Upper lobe of left lung (tissue), 6 donors: ENCODE measurements around the gene OR1S2. TPM values are rescaled to one million over a fixed set of nuclear protein-coding genes. Genes with fewer than 3 reads are reported as not detected.

Experiments
- ATAC-seq, 2 donors: fragments of 200-7000 bp; cut with Tn5 transposase; one replicate each; pipeline ENCODE4 v1.9.1; 2022; ENCODE audit warnings: mild to moderate bottlenecking in 2 of 2, moderate library complexity in 2 of 2; ENCODE audit not compliant: low FRiP score in 2 of 2
- DNase-seq, 2 donors: peaks; one replicate each; pipeline ENCODE4 v3.0.0-alpha.2; 2019 to 2020
- H3K27ac ChIP-seq, 4 donors: fragments of 200-600 bp; sonication (generic); one replicate each; pipeline ENCODE4 v1.5.1; 2016 to 2019
- H3K27me3 ChIP-seq, 4 donors: fragments of 200-600 bp; sonication (generic); one replicate each; pipeline ENCODE4 v1.5.1; 2017 to 2019
- H3K36me3 ChIP-seq, 4 donors: fragments of 200-600 bp; sonication (generic); one replicate each; pipeline ENCODE4 v1.5.1; 2016 to 2019
- H3K4me1 ChIP-seq, 4 donors: fragments of 200-600 bp; sonication (generic); one replicate each; pipeline ENCODE4 v1.5.1; 2018 to 2019
- H3K4me3 ChIP-seq, 4 donors: fragments of 200-600 bp; sonication (generic); one replicate each; pipeline ENCODE4 v1.5.1; 2017 to 2019; ENCODE audit warnings: mild to moderate bottlenecking in 2 of 4, moderate library complexity in 1 of 4
- H3K9me3 ChIP-seq, 4 donors: fragments of 200-600 bp; sonication (generic); one replicate each; pipeline ENCODE4 v1.5.1; 2018 to 2019
- EP300 ChIP-seq, 4 donors: sonication (generic); formaldehyde crosslinking; IDR thresholded peaks; one replicate each; pipeline ENCODE4 v1.5.1; 2017; ENCODE audit warnings: antibody characterized with exemption in 4 of 4, control low read depth in 2 of 4
- POLR2A ChIP-seq, 4 donors: fragments of 450-650 bp; IDR thresholded peaks; one replicate each; pipeline ENCODE4 v1.5.1; 2016 to 2017; ENCODE audit warnings: antibody characterized with exemption in 4 of 4, mild to moderate bottlenecking in 2 of 4
- POLR2AphosphoS5 ChIP-seq, 2 donors: sonication (generic); formaldehyde crosslinking; IDR thresholded peaks; one replicate each; pipeline ENCODE4 v1.5.1; 2017; ENCODE audit warnings: antibody characterized with exemption in 2 of 2
- WGBS, 2 donors: methylation state at CpG; one replicate each; pipeline ENCODE4 v1.1.5; 2017 to 2018; 5-methylcytosine and 5-hydroxymethylcytosine counted together
- total RNA-seq, 6 donors: library from RNA; depleted of rRNA in 4 of 6; stranded (reverse); fragments of >200 nt in 4 of 6; gene quantifications; one replicate each; pipeline versions ENCODE4 v1.1.0 to v1.2.1, GENCODE V29; 2016 to 2021
- TF ChIP-seq, protein P1 (sequence below), 6 experiments: fragments of 450-650 bp in 4 of 6; fragments of 200-600 bp in 2 of 6; sonication (generic) in 2 of 6; IDR thresholded peaks; one replicate each; pipeline ENCODE4 v1.5.1; 2016 to 2019; ENCODE audit warnings: antibody characterized with exemption in 6 of 6
- donor health status: DM: no; HTN: no; CAD: no; lungs with moderate emphysema.
- donor health status: DM: no; HTN: yes; CAD: no; lungs with severe emphysema.

Gene OR1S2
- total RNA-seq, 6 donors from 2014 or later = not detected

GRCh38 chr11:58164990-58165389 lies 39.0 kb downstream of the OR1S2 start:
- Histone ChIP-seq H3K4me1 (no peaks in the 10 kb centered on the region), H3K27me3 (no peaks in the 10 kb centered on the region), H3K4me3 (no peak overlapping the region), H3K36me3 (no peaks in the 10 kb centered on the region), H3K9me3 (no peaks in the 10 kb centered on the region), H3K27ac (no peak overlapping the region)
- ATAC-seq = no peak
- no peak for DNase-seq
- 72 to 75% methylated on average over 1 of the region's 1 CpG for WGBS, 2 donors
- TF ChIP-seq, protein P1, sequence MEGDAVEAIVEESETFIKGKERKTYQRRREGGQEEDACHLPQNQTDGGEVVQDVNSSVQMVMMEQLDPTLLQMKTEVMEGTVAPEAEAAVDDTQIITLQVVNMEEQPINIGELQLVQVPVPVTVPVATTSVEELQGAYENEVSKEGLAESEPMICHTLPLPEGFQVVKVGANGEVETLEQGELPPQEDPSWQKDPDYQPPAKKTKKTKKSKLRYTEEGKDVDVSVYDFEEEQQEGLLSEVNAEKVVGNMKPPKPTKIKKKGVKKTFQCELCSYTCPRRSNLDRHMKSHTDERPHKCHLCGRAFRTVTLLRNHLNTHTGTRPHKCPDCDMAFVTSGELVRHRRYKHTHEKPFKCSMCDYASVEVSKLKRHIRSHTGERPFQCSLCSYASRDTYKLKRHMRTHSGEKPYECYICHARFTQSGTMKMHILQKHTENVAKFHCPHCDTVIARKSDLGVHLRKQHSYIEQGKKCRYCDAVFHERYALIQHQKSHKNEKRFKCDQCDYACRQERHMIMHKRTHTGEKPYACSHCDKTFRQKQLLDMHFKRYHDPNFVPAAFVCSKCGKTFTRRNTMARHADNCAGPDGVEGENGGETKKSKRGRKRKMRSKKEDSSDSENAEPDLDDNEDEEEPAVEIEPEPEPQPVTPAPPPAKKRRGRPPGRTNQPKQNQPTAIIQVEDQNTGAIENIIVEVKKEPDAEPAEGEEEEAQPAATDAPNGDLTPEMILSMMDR (IDR thresholded peaks at IDR 0.05) = no peak
- no peak for TF ChIP-seq EP300 (IDR thresholded peaks at IDR 0.05)
- TF ChIP-seq POLR2AphosphoS5 (IDR thresholded peaks at IDR 0.05) = no peak
- no peak for TF ChIP-seq POLR2A (IDR thresholded peaks at IDR 0.05)

- H3K27me3 ChIP-seq = no peaks in the 10 kb centered on the region
- ATAC-seq (no peak), DNase-seq (no peak)
- no peak overlapping the region for H3K4me3 ChIP-seq
- no peak overlapping the region for H3K27ac ChIP-seq
- no peaks in the 10 kb centered on the region for H3K4me1 ChIP-seq
- no peaks in the 10 kb centered on the region for H3K9me3 ChIP-seq
- TF ChIP-seq POLR2AphosphoS5 (IDR thresholded peaks at IDR 0.05) = no peak
- TF ChIP-seq EP300 (IDR thresholded peaks at IDR 0.05) = no peak
- TF ChIP-seq, protein P1 (IDR thresholded peaks at IDR 0.05) = no peak
- no peak for TF ChIP-seq POLR2A (IDR thresholded peaks at IDR 0.05)
- H3K36me3 ChIP-seq = no peaks in the 10 kb centered on the region
- WGBS, 2 donors = 78 to 81% methylated on average over 4 of the region's 4 CpGs
These were observed 39.6 kb downstream of the OR1S2 start for GRCh38 chr11:58164389-58164788.

Other genes starting within 250 kb of the OR1S2 start
- gene OR9Q1, start 180.3 kb downstream of the OR1S2 start, total RNA-seq = not detected
- gene OR6Q1, start 173.2 kb downstream of the OR1S2 start, total RNA-seq = not detected
- gene OR9I1, start 78.6 kb downstream of the OR1S2 start, total RNA-seq = not detected
- gene OR9Q2, start 15.1 kb downstream of the OR1S2 start, total RNA-seq = not detected
- under 1 TPM in 1 of 6 donors, not detected in 5; 0.61 TPM for gene OR1S1, start 8.6 kb upstream of the OR1S2 start, total RNA-seq
- gene OR10Q1, start 24.8 kb upstream of the OR1S2 start, total RNA-seq = not detected
- gene OR10W1, start 64.1 kb upstream of the OR1S2 start, total RNA-seq = not detected
- not detected for gene OR5B17, start 154.9 kb upstream of the OR1S2 start, total RNA-seq
- gene OR5B3, start 202.7 kb upstream of the OR1S2 start, total RNA-seq = not detected
- not detected for gene OR5B2, start 224.0 kb upstream of the OR1S2 start, total RNA-seq
- not detected for gene OR5B12, start 238.1 kb upstream of the OR1S2 start, total RNA-seq